Measurements from ENCODE around the gene SLC7A8.

- TF ChIP-seq POLR2AphosphoS5 (IDR thresholded peaks at IDR 0.05; ENCODE audit: low read depth): no peak
- no peak for TF ChIP-seq CTCF (conservative IDR thresholded peaks at IDR 0.05; ENCODE audit: low read depth in 2 of 2)
- TF ChIP-seq, protein P1, sequence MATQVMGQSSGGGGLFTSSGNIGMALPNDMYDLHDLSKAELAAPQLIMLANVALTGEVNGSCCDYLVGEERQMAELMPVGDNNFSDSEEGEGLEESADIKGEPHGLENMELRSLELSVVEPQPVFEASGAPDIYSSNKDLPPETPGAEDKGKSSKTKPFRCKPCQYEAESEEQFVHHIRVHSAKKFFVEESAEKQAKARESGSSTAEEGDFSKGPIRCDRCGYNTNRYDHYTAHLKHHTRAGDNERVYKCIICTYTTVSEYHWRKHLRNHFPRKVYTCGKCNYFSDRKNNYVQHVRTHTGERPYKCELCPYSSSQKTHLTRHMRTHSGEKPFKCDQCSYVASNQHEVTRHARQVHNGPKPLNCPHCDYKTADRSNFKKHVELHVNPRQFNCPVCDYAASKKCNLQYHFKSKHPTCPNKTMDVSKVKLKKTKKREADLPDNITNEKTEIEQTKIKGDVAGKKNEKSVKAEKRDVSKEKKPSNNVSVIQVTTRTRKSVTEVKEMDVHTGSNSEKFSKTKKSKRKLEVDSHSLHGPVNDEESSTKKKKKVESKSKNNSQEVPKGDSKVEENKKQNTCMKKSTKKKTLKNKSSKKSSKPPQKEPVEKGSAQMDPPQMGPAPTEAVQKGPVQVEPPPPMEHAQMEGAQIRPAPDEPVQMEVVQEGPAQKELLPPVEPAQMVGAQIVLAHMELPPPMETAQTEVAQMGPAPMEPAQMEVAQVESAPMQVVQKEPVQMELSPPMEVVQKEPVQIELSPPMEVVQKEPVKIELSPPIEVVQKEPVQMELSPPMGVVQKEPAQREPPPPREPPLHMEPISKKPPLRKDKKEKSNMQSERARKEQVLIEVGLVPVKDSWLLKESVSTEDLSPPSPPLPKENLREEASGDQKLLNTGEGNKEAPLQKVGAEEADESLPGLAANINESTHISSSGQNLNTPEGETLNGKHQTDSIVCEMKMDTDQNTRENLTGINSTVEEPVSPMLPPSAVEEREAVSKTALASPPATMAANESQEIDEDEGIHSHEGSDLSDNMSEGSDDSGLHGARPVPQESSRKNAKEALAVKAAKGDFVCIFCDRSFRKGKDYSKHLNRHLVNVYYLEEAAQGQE (IDR thresholded peaks at IDR 0.05; ENCODE audit: unreplicated experiment): no peak
- no peak for TF ChIP-seq EZH2phosphoT487 (IDR thresholded peaks at IDR 0.05; ENCODE audit: unreplicated experiment)
- TF ChIP-seq, protein P2, sequence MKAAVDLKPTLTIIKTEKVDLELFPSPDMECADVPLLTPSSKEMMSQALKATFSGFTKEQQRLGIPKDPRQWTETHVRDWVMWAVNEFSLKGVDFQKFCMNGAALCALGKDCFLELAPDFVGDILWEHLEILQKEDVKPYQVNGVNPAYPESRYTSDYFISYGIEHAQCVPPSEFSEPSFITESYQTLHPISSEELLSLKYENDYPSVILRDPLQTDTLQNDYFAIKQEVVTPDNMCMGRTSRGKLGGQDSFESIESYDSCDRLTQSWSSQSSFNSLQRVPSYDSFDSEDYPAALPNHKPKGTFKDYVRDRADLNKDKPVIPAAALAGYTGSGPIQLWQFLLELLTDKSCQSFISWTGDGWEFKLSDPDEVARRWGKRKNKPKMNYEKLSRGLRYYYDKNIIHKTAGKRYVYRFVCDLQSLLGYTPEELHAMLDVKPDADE (IDR thresholded peaks at IDR 0.05): no peak
- no peak for TF ChIP-seq EZH2 (IDR thresholded peaks at IDR 0.05; ENCODE audit: low read depth, unreplicated experiment)
- TF ChIP-seq ZNF331 (CRISPR knock-in tag; IDR thresholded peaks at IDR 0.05; ENCODE audit: low read depth): no peak
- TF ChIP-seq CREB1 (CRISPR knock-in tag; IDR thresholded peaks at IDR 0.05; ENCODE audit: low read depth): no peak
- TF ChIP-seq JUNB (IDR thresholded peaks at IDR 0.05; ENCODE audit: unreplicated experiment): no peak
- no peak for TF ChIP-seq ZNF462 (CRISPR knock-in tag; IDR thresholded peaks at IDR 0.05)
- no peak for TF ChIP-seq ZNF114 (CRISPR knock-in tag; IDR thresholded peaks at IDR 0.05)
- no peak for TF ChIP-seq STAT1 (IDR thresholded peaks at IDR 0.05; ENCODE audit: unreplicated experiment)
These were observed 8.9 kb downstream of the SLC7A8 start for GRCh38 chr14:23174296-23175184.
